K562 treated with DMSO at 1 percent for 48 hours (cell line): ENCODE measurements around the gene IL23A. TPM values are rescaled to one million over a fixed set of nuclear protein-coding genes. Genes with fewer than 3 reads are reported as not detected.

Experiments used
- total RNA-seq: library from RNA; unstranded; fragments of 300-600 nt; gene quantifications from 2 replicates; pipeline ENCODE4 v1.2.3, GENCODE V29; 2022; ENCODE audit warnings: low replicate concordance; ENCODE audit errors: extremely low read depth

IL23A gene, protein sequence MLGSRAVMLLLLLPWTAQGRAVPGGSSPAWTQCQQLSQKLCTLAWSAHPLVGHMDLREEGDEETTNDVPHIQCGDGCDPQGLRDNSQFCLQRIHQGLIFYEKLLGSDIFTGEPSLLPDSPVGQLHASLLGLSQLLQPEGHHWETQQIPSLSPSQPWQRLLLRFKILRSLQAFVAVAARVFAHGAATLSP
- not detected in 2 replicates for total RNA-seq

DNA sequence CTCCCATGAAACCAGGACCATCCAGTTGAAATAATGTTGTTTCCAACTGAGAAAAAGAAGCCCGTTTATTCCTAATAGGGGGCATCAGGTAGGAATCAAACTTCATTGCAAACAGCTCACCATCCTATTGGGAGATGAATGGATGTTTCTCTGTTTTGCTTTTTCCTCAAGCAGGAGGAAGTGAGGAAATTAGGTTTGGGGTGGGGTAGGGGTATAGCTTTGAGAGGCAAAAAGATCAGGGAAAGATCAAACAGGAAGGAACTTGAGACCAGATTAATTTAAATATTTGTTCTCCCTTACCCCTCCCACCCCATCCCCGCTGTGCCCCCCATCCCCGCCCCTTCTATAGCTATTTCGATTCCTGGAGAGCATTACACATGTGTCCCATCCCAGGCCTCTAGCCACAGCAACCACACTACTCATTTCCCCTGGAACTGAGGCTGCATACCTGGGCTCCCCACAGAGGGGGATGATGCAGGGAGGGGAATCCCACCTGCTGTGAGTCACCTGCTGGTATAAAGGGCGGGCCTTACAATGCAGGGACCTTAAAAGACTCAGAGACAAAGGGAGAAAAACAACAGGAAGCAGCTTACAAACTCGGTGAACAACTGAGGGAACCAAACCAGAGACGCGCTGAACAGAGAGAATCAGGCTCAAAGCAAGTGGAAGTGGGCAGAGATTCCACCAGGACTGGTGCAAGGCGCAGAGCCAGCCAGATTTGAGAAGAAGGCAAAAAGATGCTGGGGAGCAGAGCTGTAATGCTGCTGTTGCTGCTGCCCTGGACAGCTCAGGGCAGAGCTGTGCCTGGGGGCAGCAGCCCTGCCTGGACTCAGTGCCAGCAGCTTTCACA, at the start of gene IL23A:
Gene IL23A, plus strand, starts transcription at position 577 of the 850 bp plus-strand sequence. Its CDS starts 161 bp downstream, at position 738.

DNA sequence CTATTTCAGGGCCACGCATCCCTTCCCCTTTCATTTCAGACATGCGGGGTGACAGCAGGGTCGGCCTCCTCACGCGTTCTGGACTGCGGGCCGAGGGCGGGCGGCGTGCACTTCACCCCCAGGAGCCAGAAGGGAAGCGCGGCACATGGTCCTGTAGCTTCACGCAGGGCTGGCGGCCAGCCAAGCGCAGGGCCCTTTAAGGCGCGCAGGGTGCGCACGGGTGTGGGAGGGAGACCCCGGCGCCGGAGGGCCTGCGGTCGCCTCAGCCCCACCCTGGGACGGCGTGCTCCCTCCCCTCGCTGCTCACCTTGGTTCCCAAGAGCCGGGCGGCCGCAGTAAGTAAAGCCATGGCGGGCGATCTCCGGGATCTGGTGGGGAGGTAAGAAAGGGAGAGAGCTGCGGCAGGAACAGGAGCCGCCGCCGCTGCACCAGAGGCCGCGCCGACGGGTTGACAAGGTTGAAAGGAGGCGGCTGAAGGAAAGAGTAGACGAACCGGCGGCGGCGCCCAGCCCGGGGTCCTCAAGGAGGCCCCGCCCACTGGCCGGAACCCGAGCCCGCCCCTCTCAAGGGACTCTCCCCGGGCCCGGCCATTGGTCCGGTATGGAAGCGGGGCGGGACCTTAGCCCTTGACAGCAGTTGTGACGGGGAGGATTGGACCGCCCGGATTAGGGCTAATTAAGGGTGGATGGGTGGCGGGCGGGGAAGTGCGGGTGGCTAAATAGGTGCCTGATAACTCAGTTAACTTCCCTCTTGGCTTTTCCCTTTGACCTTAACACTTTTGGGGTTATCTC, 38.6 kb upstream of the IL23A start, which contains the start of gene CS:
Gene CS, minus strand, starts transcription at position 478 of the 791 bp plus-strand sequence. Its CDS starts 129 bp downstream, at position 349.

DNA sequence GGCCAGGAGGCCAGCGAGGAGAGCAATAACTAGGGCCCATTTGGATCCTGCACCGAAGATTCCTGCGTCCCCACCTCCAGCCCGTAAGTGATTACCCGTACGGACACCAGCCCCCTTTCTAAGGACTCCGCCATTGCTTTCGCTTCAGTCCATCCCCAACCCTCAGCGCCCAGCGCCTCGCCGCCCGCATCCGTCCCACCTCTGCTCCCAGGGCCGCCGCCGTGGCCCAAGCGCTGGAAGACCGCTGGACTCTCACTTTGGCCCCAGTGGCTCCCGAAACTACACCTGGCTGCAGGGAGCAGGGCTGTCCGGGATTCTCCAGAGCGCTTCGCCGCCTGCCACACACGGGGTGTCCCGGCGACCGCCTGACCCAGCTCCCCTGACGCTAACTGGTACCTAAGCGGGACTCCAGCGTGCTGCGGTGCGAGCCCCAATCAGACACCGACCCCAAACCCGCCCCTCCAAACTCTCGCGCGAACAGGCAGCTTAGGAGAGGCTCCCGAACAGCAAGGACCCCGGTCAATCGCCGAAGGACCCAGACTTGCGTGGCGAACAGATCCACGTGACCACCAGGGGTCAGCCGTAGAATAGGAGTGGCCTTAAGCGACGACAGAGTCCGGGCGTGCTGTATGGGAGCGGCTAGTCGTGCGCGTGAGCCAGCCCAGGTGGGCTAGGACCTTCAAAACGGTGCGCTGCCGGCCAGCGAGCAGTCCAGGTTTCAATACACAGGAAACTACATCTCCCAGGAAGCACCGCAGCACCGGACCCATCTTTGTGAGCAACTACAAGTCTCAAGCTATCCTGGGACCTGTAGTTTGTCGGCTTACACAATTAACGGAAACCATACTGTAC, 22.8 kb upstream of the IL23A start, which contains the start of gene CNPY2:
Gene CNPY2, minus strand, starts transcription at position 367 of the 852 bp plus-strand sequence. CDS start 771 bp downstream, outside the sequence.

DNA sequence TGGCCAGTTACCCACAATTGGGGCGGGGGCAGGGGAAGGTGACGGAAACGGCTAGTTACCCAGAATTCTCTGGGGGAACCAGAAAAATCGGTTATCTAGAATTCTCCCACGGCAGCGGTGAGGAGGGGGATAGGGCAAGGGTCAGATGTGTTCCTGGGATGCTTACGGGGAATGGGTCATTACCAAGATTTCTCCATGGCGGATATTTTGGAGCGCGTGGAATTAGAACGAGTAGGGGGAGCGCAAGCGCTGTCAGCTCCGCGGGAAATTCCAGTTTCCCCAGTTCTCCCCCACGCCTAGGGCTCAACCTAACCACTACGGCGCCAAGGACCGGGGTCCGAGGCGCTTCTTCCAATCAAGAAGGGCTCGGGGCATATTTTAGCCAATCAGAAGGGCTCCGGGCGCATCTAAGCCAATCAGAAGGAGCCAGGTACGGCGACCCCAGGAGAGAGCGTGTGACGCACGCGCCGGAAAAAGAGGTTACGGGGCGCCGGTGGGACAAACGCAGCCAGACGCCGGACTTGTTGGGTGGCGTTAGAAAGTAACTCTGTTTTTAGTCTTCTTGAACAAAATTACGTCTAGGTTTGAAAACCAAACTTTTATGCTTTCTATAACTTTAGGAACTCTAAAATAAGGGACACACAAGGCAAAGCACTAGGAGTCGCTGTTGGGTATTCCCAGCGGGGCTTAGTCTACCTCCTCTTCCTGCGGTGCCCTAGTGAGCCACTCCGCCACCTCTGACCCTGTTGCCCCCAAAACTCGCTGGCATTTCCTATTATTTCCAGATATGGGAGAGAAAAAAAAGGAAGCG, 4.8 kb upstream of the IL23A start, which contains the start of gene PAN2:
Gene PAN2, minus strand, starts transcription at position 322 of the 811 bp plus-strand sequence. CDS start 906 bp downstream, outside the sequence.

DNA sequence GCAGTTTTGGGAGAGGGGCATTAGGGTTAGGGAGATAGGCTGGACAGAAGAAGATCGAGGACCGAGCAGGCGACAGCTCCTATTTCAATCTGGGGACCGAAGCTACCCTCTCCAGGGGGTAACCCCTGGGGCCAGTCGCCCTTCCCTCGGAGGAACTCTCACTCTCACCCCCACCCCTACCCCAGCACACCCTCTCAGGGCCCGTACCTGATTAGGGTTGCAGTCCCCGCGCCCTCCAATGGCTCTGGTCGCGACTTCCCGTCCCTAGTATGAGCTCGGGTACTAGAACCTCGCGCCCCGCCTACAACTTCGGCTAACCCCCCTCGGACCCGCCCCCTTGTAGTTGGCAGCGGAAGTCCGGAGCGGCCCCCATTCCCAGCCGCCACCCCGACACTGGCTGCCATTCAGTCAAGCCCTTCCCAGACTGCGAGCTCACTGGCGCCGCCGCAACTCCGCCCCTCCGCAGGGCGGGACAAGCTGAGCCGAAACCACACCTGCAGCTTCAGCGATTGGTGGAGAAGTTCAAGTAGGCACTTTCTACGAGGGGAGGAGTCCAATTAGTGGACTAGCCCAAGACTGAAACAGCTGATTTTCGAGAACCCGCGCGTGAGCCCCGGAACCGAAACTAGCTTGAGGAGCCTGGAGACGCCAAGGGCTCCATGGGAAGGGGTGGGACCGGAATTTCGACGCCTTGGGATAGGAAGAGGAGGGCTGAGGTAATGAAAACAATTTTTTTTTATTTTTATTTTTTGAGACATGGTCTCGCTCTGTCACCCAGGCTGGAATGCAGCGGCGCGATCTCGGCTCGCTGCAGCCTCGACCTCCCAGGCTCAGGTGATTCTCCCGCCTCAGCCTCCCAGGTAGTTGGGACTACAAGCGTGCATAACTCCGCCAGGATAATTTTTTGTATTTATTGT, 21.4 kb downstream of the IL23A start, which contains the start of gene STAT2:
Gene STAT2, minus strand, starts transcription at position 257 of the 917 bp plus-strand sequence. CDS start 3,536 bp downstream, outside the sequence.

DNA sequence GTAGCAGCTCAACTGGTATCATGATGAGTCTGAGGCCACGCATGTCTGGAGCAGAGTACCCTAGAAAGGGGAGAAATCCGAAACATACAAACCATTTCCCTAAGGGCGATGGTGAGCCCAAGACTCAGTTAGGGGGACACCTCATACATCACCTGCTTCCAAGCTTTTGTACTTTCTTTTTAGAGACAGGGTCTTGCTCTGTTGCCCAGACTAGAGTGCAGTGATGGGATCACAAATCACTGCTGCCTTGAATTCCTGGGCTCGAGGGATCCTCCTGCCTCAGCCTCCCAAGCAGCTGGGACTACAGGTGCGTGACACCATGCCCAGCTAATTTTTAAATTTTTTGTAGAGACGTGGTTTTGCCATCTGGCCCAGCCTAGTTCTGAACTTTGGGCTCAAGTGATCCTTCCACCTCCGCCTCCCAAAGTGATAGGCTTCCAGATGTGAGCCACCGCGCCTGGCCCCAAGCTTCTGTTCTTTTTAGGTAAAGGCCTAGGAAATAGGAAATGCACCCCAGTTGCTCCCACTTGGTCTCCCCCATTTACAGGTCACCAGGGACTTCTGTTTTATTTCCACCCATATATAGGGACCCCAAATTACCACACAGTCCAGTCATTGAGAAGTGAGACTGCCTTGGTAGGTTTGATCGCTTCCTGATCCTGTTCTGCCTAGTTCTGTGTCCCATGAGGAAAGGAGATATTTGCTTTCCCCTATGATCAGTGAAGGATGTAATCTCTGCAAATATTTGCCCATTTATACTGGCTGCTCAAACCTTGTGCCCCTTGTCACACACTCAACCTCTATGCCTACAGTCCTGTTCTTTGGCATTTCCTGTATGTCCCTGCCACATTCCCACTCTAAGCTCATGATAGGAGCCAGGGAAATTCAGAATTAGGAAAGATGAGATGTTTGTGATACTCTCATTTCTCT, 23.7 kb downstream of the IL23A start, which contains the start of gene APOF:
Gene APOF, minus strand, starts transcription at position 728 of the 930 bp plus-strand sequence. Its CDS starts 112 bp downstream, at position 616.

Other genes with a start within 250 kb of the IL23A start
- gene PA2G4, start 234.3 kb upstream of the IL23A start, total RNA-seq = not detected in 2 replicates
- 6,813 TPM in 1 of 2 replicates, not detected in the other for gene RPL41, start 222.3 kb upstream of the IL23A start, total RNA-seq
- not detected in 2 replicates for gene ZC3H10, start 220.6 kb upstream of the IL23A start, total RNA-seq
- 641 TPM in 1 of 2 replicates, not detected in the other for gene ESYT1, start 210.6 kb upstream of the IL23A start, total RNA-seq
- gene MYL6B, start 186.3 kb upstream of the IL23A start, total RNA-seq = not detected in 2 replicates
- 1,727 TPM in 1 of 2 replicates, not detected in the other for gene MYL6, start 180.5 kb upstream of the IL23A start, total RNA-seq
- not detected in 2 replicates for gene SMARCC2, start 149.4 kb upstream of the IL23A start, total RNA-seq
- not detected in 2 replicates for gene RNF41, start 117.0 kb upstream of the IL23A start, total RNA-seq
- not detected in 2 replicates for gene NABP2, start 114.5 kb upstream of the IL23A start, total RNA-seq
- not detected in 2 replicates for gene SLC39A5, start 108.8 kb upstream of the IL23A start, total RNA-seq
- not detected in 2 replicates for gene ANKRD52, start 80.5 kb upstream of the IL23A start, total RNA-seq
- not detected in 2 replicates for gene COQ10A, start 71.9 kb upstream of the IL23A start, total RNA-seq
- gene CS, start 38.6 kb upstream of the IL23A start, total RNA-seq = 326 TPM in 1 of 2 replicates, not detected in the other
- gene CNPY2, start 22.9 kb upstream of the IL23A start, total RNA-seq = not detected in 2 replicates
- not detected in 2 replicates for gene PAN2, start 4.9 kb upstream of the IL23A start, total RNA-seq
- gene STAT2, start 21.2 kb downstream of the IL23A start, total RNA-seq = not detected in 2 replicates
- not detected in 2 replicates for gene APOF, start 24.0 kb downstream of the IL23A start, total RNA-seq
- gene TIMELESS, start 110.5 kb downstream of the IL23A start, total RNA-seq = not detected in 2 replicates
- not detected in 2 replicates for gene MIP, start 115.8 kb downstream of the IL23A start, total RNA-seq
- not detected in 2 replicates for gene SPRYD4, start 129.7 kb downstream of the IL23A start, total RNA-seq
- gene GLS2, start 149.3 kb downstream of the IL23A start, total RNA-seq = not detected in 2 replicates
- not detected in 2 replicates for gene RBMS2, start 182.9 kb downstream of the IL23A start, total RNA-seq